GM19438 (cell line): ENCODE measurements around the gene KSR1.
"Not testable (repeated sequence)": the region's sequence is repeated elsewhere in the genome, so short reads cannot be mapped to it uniquely, and the experiment has no call there.

Source experiments
- ATAC-seq: cut with Tn5 transposase; IDR thresholded peaks from one replicate; pipeline ENCODE4 v1.9.1; 2021; ENCODE audit warnings: low read depth; ENCODE audit not compliant: unreplicated experiment

KSR1 gene

DNA sequence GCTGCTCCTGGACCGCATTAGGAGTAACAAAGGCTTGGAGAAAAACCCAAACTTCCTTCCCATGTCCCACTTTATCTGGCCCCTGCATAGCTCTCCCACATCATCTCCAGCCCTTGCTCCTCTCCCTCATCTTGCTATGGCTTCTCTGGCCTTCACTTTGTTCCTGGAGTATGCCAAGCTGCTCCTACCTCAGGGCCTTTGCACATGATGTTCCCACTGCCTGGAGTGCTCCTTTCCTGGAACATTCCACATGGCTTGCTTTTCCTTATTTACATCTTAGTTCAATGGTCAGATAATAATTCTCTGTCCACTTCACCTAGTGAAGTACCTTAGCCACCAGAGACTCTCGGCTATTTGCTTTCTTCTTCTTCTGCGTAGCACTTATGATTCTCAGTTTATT, 4.3 kb upstream of the KSR1 start:
- no peak for ATAC-seq

DNA sequence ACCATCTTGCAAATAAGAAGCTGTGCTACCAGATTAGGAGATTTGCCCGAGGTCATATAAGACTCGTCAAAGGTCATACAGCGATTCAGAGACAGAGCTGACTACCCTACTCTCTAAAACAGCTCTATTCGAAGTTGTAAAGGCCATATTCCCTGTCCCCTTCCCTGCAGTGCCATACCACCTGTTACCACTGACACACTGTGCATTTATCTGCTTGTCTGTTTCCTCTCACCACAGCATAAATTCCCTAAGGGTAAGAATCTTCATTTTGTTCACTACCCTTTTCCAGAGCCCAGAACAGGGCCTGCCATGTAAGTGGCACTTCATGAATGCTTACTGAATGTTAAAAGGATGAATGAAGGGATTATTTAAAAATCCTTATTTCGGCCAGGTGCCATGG, 3.4 kb upstream of the KSR1 start:
- ATAC-seq: no peak

DNA sequence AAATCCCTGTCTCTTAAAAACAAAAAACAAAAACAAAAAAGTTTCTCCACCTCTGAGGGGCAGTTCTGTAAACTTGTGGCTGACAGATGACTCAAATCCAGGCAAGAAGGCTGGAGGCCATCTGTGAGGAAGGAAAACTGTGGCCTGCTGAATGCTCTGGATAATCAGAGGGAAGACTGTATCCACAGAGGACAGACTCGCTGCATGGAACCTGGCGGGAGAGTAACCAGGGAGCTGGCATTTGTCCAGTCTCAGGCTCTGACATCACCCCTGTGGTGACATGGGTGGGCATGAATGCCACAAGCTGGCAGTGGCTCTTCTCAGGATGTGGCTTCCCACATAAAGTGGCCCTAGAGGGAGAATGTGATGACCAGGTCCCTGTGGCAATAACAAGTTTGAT, 2.8 kb upstream of the KSR1 start:
- ATAC-seq: no peak

DNA sequence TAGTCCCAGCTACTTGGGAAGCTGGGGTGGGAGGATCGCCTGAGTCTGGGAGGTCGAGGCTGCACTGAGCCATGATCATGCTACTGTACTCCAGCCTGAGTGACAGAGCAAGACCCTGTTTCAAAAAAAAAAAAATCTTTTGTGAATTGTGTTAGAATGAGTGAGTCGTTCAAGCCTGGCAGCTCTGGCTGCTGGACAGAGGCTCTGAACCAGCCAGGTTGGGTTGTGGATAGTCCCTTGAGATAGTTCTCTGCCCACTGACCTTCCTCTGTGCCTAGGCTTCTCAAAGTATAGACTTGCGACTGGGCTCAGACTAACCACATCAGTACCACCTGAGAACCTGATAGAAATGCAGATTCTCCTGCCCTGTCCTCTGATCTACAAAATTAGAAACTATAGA, 2.2 kb upstream of the KSR1 start:
- ATAC-seq: no peak

DNA sequence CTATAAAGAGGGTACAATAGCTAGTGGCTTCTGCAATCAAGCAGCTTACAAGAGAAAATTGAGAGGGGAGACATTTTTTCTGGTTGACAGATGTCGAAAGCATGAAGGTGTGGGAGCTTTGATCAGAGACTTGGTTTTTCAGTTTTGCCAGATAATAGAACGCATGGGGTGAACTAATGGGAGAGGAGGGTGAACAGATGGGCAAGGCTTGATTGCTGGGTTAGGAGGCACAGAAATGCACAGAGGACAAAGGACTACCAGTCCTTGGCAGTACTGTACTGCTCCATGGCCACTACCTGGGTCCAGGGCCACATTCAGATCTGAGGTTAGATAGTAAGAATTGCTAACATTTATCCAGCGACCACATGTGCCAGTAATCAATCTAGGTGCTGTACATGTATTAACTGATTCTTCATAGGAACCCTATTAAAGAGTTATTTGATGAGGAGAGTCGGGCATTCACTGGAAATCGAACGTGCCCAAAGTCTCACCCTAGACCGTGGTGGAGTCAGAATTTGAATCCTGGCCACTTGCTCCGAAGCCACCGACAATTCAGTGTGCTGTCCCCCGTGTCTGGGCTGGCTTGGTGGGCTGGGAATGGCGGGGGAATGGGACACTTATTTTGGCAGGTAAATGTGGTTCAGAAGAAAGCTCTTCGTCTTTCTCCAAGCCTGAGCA, 873 bp upstream of the KSR1 start:
- ATAC-seq: no peak

DNA sequence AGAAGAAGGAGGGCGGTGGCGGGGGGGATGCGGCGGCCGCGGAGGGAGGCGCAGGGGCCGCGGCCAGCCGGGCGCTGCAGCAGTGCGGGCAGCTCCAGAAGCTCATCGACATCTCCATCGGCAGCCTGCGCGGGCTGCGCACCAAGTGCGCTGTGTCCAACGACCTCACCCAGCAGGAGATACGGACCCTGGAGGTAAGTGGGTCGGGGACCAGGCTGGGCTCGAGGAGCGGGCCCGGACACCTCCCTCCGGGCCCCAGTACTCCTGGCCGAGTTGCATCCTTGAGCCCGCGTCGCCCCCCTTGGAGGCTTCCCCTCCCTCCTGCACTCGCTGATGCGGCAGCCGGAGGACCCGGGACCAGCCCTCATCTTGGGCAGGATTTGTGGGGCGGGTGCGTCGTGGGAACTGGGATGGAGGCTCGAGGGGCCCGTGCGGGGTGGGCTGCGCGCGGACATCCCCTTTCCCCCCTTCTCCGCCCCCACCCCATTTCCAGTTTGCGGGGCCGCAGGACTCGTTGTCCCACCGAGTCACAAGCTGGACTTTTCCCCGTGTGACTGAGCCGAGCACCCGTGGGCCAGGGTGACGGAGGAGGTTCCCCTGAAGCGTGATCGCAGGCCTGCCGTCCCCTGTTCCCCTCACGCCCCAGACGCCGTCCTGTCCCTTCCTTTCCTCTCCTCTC, 572 bp downstream of the KSR1 start:
- no peak for ATAC-seq

DNA sequence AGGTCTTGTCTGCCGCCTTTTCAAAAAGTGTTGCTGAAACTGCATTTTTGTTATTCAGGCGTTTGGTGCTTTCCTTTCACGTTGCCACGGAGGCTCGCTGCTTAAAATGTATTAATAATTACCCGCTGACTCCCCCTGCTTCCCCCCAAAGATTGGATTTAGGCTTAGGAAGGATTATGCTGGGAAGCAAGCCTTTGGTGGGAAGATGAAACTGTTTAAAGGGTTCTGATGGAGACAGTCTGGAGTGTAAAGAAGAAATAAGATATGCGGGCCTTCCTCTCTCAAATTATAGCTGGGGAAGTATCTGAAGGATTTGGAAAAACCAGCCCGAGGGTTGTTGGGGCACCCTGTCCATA, 1.1 kb downstream of the KSR1 start:
- no peak for ATAC-seq

DNA sequence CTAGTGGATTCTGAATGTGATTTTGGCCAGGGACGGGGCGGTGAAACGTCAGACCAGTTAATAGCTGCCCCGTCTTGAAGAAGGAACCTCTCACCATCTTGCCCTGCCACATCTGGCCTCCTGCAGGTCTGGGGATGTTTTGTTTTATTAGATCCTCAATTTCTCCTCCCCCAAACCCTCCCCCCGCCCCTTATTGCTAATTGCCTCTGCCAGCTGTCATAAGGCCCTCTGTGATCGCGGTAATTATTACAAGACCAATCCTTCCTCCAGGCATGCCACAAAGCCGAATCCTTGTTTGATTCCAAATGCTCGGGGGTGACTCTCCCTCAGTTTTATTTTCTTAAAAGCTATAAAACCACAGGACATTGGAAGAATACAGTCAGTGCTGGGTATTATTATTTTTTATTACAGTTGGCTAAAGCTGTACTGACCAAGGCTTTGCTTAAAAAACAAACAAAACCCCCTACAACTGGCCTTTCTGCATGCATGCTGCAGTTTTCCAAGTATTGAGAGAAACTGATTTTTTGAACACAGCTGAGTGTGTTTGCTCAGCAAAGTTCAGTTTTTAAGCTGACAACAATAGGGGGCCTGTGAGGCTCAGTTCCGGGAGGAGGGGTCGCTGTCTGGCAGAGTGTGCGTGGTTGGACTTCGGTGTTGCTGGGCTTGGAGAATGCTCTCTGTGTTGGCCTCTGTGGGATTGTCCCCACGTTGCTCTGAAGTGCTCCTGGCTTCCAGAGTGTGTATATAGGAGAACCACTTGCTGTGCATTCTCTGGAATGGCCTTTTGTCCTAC, 1.7 kb downstream of the KSR1 start:
- ATAC-seq: no peak

DNA sequence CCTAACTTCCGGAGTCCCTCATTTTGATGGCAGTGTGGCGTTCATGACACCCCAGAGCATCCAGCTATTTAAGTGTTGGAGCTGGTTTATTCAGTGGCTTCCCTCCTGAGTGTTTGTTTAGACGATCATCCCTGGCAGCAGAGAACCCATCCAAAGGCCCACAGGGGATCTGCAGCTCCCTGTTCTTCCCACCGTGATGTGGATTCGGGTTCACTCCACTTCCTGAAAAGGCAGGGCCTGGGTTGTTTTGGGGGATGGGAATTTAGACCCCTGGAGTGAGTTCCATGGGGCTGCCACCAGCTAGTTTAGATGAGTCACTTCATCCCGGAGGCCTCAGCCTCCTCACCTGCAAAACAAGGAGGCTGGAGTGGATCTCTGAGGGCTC, 2.3 kb downstream of the KSR1 start:
- ATAC-seq: no peak

DNA sequence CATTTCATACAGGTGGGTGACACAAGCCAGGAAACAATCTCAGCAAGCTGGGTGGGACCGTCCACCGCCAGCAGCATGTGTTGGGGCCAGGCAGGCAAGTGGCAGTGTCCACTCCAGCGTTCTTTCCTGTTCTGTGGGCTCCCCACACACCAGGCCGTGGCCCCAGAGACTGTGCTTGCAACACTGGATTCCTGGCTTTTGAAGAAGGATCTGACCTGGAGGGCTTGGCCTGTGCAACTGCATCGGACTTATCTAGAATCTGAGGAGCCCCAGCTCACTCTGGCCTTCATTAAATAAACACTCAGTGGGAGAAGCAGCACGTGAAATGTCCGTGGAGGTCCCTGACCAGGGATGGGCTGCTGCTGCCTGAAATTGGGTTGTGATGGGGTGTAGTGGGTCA, 3.2 kb downstream of the KSR1 start:
- no peak for ATAC-seq

DNA sequence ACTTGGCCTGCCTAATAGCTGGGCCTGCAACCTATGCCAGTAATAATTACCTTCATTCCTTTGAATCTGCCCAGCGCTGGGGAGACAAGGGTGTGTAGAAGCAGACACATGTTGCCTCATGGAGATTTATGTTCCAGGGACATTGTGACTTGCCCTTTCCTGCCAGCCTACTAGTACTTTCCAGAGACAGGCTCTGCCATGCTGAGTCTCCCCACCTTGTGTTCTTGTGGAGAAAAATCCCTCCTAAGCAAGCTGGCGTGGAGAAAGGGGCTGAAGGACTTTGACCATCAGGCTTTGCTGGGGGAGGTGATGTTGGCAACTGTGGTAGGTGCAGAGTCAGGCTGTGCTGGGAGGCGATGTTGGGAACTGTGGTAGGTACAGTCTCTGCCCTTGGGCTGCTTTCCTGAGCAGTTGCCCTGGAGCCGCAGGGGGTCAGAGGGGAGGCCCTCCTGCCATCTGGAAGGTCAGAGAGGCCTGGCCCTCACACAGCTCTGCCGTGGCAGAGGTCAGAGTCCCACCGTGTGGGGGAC, 4.0 kb downstream of the KSR1 start:
- no peak for ATAC-seq

DNA sequence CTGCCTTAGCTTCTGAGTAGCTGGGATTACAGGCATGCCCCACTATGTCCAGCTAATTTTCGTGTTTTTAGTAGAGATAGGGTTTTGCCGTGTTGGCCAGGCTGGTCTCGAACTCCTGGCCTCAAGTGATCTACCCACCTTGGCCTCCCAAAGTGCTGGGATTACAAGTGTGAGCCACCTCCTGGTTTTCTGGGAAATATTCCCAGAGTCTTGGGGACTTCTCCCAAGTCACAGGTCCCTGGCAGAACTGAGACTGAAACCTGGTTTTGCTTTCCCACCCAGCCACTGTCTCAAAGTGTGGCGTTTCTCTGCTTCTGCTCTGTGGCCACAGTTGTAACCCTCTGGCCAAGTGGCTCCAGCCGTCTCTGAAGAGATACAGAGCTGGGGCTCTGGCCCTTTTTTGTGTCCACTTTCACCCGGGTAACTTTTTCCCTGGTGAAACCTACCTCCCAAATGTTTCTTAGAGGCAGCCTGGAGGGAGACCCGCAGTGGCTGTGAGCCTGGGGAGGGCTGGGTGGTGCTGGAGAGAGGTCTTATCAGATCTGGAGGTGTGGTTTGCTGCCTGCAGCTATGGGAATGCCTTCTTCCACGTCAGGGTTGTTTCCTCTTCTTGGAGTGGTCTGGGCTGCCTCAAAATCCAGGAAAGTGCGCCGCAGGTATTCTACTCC, 5.1 kb downstream of the KSR1 start:
- no peak for ATAC-seq

DNA sequence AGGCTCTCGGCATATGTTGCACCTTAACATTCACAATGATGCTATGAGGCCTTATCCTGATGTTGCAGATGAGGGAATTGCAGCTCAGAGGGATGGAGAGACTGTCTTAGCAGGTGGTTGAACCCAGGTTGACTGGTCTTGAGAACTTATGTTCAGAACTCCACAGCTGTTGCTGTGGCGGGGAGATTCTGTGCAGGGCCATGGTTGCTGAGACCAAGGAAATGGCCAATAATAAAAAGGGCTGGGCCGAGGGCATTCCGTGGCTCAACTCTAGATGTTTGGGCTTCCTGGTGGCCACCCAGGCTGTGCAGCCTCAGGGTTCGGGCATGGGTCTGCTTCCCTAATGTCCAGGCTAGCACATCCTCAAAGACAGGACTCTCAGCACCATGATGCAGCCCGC, 5.9 kb downstream of the KSR1 start:
- no peak for ATAC-seq

DNA sequence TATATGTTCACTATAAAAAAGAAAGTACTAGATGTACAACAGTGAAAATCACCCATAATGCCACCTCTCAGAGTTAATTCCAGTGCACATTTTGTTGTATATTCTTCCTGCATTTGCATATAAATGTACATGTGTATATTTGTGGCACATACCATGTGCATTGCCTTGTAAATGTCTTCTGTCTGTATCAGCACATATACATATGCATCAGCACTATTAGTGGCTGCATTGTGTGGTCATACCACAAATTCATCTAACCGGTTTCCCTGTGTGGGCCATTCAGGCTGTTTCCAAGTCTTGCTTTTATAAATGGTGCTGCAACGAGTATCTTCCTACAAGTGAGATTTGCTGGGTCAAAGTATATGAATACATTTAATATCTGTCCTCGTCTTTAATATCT, 6.5 kb downstream of the KSR1 start:
- ATAC-seq: no peak

DNA sequence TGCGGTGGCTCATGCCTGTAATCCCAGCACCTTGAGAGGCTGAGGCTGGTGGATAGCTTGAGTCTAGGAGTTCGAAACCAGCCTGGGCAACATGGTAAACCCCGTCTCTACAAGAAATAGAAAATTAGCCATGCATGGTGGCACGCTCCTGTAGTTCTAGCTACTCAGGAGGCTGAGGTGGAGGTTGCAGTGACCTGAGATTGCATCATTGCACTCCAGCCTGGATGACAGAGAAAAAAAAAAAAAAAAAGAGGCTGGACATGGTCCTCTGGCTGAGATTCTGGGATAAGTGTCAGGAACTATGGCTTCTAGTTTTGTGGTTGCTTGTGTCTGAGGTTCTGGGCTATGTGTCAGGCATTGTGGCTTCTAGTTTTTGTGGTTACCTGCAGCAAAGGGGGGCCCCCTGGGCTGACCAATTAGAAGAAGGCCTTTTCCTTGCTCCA, 7.0 kb downstream of the KSR1 start:
- no peak for ATAC-seq

DNA sequence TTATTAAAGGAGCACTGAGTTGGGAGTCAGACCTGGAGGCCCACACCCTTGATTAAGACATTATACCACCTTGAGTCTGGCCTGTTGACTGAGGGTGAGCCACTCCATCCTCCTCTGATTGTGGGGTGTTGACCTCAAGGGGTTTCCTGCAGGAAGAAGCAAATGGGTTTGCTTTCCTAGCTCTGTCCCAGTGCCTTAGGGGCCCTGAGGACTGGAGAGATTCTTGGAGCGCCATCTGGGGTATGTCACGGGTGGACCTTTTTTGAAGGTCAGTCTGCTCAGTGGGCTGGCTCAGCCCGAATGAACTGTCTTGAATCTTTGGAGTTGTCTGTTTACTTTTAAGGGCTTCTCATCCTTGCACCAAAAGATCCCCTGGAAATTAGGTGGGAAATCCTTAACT, 7.8 kb downstream of the KSR1 start:
- not testable (repeated sequence) for ATAC-seq

DNA sequence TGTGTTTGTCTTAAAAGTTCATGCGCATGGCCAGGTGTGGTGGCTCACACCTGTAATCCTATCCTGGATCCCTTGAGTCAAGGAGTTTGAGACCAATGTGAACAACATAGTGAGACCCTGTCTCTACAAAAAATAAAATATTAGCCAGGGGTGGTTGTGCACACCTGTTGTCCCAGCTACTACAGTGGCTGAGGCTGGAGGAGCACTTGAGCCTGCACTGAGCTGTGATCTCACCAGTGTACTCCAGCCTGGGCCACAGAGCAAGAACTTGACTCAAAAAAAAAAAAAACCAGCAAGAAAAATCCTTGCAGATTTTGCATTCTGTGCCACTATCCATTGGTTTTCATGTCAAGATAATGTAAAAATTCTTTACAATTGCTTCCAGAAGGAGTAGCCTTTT, 8.2 kb downstream of the KSR1 start:
- no peak for ATAC-seq

DNA sequence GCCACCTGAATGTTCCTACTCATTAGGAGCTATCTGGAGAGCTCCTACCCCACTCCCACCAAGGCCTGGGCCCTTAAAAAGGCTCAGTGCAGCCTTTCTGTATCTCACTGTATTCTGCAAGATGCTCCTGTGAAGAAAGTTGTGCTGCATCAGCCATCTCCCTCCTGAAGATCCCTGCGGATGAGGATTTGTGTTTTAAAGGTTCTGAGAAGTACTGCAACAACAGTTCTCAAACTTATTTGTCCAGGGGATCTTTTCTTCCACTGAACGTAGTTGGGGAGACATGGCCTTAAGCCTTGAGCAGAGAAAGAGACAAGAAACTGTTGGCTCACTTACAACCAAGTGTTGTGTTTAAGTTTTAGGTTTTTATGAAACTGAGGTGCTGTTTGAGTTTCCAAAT, 9.6 kb downstream of the KSR1 start:
- not testable (repeated sequence) for ATAC-seq

DNA sequence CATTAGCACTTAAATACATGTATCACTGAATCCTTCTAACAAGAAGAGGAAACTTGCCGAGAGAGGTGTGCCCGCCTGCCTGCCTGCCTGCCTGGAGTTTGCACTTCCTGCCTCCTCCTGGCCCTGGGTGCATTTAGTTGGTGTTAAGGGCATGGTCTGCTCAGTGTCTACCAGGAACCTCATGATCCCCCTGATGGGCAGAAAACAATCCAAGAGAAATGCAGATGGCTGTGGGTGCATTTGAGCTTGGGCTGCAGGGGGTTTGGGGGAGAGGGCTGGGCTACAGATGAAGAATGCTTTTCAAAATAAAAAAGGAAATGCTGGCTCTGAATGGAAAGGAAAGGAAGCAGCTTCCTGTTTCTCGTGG, 10.1 kb downstream of the KSR1 start:
- ATAC-seq: peak; percentile 18

DNA sequence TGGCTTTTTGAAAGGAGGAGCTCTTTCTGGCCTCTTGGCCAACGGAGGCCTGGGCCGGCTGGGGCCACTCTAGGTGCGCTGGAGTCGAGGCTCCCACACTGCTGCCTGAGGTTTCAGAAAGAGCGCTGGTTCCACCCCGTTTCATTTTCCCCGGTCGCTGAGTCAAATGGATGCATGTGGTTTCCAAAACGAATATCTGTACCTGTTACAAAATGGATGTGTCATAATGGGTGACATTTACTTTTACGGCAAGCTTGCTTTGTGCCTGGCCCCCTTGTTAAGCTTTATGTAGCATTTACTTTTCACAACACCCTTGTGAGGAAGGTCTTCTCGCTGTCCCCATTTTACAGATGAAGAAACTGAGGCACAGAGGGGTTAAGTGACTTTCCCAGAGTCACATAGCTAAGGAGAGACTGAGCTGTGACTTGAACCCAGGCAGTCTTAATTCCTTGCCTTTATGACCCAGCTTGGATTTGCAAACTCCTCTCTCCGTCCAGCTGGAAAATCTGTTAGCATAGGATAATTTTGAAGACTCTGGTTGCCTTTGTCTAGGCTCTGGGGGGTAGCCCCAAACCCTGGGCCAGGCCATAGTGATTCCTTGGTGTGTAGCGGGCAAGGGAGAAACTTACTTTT, 10.6 kb downstream of the KSR1 start:
- ATAC-seq: peak; percentile 58

DNA sequence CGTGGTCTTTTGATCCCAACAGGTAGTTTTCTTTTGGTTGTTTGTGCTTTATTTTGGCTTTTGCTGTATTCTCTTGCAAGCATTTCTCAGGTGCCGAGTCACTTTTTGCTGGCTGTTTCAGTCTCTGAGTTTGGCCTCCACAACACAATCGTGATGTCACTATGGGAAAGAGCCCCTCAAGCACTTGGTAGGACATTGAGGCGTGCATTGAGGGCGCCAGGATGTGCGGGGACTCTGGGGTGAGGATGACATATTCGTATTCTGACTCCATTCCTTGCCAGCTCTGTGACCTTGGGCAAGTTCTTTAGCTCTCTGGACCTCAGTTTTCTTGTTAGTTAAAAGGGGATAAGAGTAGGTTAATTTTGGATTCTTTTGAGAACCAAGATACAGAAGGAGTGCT, 13.0 kb downstream of the KSR1 start:
- ATAC-seq: no peak
